ENCODE measurements around the gene DNAJB4.
A peak's percentile ranks its signal among the peaks of the same experiment; 100 is the strongest.
"Not testable (repeated sequence)": the region's sequence is repeated elsewhere in the genome, so short reads cannot be mapped to it uniquely, and the experiment has no call there.

The DNAJB4 gene

DNA sequence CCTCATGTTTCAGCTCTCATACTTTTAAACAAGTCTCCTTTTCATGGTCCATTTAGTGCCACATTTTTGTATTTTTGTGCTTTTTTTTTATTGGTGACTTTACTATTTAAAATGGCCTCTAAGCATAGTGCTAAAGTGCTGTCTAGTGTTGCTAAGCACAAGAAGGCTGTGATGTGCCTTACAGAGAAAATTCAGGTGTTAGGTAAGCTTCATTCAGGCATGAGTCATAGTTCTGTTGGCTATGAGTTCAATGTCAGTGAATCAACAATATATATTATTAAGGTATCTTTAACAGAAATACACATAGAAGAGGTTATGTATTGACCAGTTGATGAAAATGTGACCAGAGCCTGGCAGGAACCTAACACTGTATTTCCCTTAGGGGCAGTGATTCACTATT lies 13.1 kb upstream of the DNAJB4 start:
- no peak for DNase-seq

DNA sequence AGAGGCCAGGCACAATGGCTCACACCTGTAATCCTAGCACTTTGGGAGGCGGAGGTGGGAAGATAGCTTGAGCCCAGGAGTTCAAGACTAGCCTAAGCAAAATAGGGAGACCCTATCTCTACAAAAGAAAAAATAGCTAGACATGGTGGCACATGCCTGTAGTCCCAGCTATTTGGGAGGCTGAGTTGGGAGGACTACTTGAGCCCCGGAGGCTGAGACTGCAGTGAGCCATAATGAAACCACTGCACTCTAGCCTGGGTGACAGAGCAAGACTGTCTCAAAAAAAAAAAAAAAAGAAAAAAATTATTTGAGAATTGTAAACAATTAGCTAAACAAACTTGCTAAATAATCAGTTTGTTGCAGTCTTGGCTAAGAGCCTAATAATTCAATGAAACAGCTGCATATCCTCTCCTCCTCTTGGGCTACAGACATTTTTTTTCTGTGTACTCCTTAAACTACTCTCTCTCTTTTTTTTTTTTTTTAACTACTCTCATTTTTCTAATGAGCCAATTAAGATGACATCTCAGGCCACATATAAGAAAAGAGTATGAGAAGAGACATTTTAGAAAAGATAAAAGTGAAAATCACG lies 10.5 kb upstream of the DNAJB4 start:
- no peak for DNase-seq

DNA sequence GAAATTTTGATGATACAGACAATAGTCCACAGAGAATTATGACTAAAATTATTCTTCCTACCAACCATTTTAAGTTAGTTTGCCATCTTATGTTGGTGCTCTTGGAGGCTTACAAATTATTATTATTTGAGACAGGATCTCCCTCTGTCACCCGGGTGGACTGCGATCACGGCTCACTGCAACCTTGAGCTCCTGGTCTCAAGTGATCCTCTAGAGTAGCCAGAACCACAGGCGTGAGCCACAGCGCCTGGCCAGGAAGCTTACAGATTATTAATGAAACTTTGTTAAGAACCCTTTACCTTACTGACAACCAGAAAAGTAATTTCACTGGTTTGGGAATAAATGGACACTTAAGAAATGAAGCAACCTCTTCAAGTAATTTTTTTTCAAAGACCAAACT lies 8.0 kb upstream of the DNAJB4 start:
- DNase-seq = no peak

DNA sequence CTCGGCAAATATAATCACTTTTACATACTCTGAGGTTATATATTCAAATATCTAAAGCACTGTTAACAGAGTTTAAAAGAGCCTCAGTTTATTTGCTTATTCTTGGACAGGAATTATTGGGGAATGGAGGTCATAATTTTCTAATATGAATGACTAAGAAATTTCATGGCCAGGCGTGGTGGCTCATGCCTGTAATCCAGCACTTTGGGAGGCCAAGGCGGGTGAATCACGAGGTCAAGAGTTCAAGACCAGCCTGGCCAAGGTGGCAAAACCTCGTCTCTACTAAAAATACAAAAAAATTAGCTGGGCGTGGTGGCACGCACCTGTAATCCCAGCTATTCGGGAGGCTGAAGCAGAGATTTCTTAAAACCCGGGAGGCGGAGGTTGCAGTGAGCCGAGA lies 4.2 kb upstream of the DNAJB4 start:
- not testable (repeated sequence) for DNase-seq

DNA sequence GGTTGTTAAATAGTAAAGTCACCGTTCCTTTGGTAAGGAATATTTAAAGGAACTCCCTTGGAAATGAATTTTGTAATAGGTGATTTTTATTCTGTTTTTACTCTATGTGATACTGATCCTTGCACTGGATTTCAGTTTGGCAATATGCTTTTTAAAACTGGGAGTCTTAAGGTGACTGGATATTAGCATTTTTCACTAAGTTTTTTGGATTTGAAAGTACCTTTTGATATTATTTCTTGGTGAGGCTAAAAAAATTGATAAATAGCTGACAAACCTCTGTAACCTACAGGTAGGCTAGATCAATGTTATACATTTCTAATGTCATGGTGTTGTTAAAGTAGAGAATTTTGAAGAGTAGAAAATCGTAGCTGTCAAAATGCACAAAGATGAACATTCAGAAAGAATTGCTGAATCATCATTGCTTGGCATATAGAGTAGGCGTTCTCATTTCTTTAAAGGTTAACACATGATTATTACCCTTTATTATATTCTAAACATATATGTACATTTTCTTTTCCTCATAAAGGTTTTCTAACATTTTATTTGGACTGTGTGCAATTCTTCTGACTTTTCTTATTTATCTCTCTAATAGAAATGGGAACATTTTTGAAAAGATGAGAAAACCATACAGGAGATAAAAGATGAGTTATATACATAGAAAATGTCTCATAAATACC lies 1.5 kb upstream of the DNAJB4 start:
- no peak for DNase-seq

DNA sequence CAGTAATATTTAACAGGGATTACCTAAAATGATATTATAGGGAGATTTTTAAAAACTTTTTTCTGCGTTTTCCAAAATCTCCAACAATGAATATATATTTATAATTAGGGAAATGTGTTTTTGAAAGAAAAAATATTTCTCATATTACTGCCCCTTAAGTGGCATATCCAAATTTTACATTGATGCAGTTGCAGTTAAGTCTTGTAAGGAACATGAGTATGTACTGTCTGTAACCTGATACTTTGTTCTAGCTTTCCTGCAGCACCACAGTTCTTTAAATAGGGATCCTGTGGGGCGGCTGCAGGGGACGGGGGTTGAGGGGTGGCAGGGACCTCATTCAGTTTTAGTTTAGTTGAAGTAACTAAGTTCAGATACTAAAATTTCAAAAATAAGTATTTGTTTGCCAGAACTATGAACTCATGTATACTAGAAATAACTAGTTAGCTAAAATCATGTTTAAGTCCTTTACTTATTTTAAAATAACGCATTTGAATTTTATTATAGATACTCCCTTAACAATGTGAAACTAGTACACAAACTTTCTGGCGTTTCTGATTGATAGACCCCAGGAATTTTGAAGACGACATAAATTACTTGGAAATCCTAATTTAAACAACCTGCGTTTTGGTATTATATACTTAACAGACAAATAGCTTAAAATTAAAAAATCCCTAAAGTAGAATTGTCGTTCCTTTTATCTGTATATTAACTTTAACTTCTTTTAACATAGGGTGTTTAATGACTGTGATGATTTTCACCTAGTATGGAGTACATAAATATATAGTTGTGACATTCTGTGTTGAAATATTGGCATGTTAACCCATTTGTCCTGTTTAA lies 639 bp upstream of the DNAJB4 start:
- DNase-seq = peak; percentile 47

DNA sequence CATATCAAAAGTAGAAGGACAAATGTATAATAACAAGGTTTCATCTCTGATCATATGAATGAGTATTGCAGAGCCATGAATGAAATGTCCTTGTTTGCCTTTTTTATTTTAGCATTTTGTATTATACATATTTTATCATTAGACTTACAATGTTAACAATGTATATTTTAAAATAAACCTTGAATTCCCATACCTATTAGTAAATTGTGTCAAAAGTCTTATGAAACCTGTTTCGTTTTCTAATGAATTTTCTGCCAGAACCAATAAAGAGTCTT lies 646 bp downstream of the DNAJB4 start:
- no peak for DNase-seq

DNA sequence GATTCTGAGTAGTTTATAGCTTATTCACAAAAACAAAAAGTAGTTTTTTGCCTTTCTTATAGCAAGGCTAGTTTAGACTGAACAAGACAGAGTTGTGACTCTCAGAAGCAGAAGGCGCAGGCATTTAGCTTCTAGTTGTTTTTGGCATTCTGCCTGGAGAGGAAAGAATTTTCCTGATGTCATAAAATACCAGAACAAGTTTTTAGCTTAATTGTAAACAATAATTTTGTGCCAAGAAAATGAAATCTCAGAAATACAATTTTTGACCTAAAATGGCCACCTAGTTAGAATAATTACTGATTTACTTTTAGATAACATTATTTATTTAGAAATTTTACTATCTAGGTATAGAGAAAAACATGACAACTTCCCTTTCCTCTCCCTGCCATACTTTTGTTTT lies 1.0 kb downstream of the DNAJB4 start:
- no peak for DNase-seq

DNA sequence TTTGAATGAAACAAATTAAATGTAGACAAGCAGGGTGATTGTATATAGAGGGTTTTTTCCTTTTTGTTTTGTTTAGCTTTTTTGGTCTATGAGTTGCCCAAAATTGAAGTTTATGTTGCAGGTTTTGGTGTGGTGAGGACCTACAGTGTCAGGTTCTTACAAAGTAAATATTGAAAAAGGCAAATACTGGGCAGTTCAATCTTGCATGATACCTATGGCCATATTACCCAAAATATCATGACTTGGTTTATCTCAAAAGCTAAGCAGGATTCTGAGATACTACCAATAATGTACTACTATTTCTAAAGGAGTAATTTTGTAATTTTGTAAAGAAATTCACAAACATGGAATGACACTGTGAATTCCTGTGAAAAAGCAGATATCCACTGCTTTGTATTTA lies 1.8 kb downstream of the DNAJB4 start:
- DNase-seq = no peak

DNA sequence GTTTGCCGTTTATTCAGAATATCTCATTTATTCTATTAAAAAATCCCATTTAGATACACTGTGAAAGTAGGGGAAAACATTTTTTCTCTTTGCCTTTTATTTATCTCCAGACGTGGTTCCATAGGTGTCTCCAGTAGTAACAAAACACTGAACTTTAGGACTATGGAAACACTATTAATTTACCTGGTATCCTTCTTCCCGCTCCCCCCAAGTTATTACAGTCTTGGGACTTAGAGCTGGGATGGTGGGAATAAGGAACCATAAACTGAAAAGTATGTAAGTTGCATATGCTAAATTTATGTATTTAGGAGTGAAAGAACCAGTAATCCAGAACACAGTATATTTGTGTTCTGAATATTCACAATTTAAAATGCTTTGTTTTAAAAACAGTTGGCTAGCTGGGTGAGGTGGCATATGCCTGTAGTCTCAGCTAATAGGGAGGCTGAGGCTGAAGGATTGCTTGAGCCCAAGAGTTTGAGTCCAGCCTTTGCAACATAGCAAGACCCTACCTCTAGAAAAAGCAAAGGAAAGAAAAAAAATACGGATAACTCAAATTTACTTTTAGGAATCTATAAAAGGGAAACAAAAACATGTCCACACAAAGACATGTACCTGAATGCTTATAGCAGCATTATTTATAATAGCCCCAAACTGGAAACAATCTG lies 3.1 kb downstream of the DNAJB4 start:
- no peak for DNase-seq

DNA sequence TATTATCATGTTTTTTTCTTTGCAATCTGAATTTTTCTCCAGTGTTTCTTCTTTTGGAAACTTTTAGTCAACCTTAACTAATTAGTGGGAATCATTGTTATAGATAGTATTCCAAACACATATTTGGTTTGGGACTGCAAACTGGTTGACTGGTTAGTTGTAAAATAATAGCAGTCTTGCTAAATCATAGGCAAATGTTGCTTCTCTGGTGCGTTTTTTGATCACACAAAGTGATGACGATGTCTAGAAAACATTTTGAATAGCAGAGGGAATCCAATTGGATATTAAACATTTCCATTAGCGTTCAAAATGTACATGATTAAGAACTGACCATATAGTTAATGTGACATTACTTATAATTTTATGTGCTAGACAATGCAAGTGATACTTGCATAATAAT lies 4.5 kb downstream of the DNAJB4 start:
- DNase-seq = no peak

DNA sequence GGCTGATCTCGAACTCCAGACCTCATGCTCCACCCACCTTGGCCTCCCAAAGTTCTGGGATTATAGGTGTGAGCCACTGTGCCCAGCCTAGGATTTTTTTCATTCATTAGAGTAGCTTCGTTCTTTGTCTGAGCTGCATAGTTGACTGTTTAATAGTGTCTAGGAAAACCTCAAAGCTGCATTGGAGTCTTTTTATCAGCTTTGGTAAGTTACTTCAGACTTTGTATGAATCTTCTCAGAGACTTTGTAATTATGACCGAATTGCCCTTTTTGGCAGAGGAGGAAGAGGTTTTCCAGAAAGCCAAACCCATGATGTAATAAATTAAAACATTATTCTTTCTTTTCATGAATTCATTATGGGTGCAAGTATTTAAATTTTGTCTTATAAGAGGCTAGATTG lies 5.1 kb downstream of the DNAJB4 start:
- no peak for DNase-seq

DNA sequence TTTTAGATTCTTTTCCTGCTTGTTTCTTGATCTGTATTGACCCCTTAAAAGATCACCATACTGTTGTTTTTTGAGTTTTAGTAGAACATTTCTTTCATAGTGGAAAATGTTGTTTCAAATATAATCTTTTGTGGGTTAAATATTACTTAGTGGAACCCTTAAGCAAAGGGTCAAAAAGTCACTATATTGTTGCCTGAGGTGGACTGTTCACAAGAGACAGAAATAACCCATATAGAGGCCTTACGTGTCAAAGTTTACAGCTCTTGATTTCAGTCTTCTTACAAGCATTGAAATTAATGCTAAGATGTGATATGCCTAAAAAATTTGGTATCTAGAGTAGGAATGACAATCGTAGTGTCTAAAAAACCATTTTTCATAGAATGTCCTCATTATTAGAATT lies 6.3 kb downstream of the DNAJB4 start:
- no peak for DNase-seq

DNA sequence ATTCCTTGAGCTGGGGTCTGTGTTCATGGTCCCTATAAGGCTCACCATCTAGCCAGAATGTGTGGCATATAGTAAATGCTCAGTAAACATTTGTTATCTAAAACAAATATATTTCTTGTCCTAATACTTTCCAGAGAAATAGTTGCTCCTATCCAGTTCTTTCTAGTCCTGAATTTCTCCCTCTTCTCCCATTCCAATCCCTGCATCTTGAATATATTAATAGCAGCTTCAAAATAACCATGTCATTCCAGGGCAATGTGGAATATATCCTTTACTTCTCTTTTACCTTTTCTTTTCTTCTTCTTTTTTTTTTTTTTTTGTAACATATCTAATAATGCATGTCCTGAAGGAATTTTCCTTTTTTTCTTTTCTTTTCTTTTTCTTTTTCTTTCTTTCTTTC lies 10.4 kb downstream of the DNAJB4 start:
- no peak for DNase-seq

DNA sequence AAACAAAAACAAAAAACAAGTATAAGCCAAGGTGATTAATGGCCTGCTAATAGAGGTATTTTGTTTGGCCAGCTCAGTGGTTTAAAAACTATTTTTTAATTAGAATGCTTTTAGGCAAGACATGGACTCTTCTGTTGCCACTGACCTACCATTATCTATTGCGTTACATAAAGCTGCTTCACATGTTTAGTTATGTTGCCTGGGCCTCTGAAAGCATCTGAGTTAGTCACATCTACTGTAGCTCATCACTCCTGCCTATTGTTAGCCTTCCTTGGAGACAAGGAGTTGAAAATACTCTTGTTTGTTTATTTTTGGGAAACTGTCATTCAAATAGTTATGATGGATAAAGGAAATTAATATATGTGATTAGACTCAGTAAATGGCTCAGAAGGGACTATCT lies 14.3 kb downstream of the DNAJB4 start:
- DNase-seq = no peak

DNA sequence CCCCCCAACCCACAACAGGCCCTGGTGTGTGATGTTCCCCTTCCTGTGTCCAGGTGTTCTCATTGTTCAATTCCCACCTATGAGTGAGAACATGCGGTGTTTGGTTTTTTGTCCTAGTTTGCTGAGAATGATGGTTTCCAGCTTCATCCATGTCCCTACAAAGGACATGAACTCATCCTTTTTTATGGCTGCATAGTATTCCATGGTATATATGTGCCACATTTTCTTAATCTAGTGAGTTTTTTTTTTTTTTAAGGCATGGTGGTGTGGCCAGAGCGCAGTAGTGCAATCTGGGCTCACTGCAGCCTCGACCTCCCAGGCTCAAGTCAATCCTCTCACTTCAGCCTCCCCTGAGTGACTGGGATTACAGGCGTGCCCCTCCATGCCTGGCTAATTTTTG lies 16.4 kb downstream of the DNAJB4 start:
- DNase-seq = not testable (repeated sequence)

DNA sequence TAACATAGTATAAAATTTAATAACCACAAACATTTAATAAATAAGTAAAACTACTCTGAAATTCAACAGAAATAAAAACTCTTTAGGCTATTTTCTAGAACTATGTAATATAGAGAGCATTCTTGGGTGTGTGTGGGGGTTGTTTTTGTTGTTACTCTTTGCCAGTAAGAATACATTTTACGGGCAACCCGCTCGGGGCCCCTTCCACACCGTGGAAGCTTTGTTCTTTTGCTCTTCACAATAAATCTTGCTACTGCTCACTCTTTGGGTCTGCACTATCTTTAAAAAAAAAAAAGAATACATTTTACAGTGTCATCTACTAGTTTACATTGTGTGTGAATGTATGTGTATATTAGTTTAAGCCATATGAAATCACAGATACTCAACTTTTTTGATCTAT lies 25.1 kb downstream of the DNAJB4 start:
- DNase-seq = no peak

DNA sequence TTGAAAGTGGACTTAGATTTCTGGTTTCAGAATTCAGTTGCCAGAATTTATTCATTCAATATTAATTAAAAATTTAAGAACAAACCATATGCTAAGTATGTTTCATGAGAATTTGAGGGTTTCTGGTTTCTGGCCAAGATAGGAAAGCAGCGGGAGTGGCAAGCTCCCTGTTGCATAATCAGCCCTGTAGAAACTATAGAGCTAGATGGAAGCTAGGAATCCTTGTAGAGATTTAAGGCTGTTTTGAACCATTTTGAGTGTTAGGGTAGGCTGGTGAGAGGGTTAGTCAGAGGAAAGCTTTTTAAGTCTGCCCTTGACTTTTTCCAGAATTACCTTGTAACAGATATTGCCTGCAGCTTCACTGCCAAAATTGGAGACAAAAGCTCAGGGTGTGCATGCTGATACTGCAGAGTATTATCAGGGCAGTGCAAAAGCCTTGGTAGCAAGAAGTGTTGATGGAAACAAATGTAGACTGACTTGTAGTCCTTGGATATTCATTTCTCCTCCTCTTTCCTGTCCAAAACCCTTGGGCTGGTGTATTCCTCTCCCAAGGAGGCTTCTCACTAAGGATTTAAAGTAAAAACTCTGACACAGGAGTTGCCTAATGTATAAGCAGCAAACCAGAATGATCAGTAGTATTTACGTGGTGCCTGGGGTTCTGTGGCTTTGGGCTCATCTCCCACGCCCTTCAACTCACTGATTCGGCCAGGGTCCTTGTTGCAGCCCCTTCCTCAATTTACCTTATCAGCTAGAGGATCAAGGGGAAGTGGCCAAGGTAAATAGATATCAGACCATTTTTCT lies 28.5 kb downstream of the DNAJB4 start:
- DNase-seq = no peak

DNA sequence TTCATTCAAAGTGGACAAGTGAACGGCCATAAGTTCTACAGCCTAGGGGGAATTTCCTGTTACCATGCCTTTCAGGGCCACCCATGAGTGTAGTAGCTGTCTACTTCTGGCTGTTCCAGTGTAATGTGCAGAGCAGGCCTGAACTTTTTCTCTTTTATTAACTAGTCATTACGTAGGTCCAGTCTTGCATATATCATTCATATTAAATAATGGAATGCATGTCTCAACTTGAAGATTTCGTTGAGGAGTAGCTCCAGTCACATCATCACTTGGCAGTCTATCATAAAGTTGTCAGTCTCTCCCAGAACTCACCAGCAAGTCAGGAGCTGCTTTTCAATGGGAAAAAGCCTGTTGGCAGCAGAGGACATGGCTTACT lies 29.0 kb downstream of the DNAJB4 start:
- no peak for DNase-seq

DNA sequence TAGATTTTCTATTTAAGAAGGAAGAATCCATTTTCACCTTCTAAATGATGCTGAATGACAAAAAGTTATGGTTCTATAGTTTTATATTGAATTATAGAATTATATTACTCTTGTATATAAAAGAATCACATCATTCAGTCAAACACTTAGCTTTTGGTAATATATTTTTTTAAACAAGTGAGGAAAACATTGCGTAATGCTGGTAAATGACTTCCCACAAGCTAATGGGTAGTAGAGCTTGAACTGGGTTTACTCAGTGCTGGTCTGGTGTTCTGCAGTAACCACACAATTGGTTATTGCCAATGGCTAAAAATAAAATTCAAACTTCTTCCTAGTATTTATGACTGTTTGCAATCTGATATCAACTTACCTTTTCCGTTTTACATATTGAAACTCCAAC lies 30.4 kb downstream of the DNAJB4 start:
- DNase-seq = no peak

DNA sequence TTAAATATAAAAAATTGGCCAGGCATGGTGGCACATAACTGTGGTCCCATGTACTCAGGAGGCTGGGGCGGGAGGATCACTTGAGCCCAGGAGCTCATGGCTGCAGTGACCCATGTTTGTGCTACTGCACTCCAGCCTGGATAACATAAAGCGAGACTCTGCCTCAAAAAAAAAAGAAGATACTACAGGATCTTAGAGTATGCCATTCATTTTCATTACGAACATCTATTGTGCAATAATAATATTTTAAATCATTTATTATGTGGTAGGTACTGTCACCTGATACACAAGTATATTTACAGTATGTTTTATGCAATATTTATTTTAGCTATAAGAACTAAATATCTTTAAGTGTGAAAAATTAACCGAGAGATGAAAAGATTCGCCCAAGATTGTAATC lies 31.7 kb downstream of the DNAJB4 start:
- DNase-seq = no peak

DNA sequence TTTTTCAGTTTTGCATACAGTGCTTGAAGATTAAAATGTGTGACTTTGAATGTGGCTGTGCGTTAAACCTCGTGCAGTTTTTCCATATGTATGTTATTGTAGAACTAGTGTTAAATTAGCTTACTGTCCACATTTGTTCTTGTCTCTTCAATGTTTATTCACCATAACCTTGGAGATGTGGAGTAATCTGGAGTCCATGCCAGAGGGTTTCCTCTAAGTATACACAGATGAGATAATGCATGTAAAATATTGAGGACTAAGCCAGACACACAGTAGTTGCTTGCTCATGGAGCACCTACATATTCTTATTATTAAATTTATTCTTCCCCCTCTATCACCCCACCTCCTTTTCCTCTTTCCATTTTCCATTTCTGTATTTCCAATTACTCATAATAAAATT lies 33.3 kb downstream of the DNAJB4 start:
- no peak for DNase-seq

DNA sequence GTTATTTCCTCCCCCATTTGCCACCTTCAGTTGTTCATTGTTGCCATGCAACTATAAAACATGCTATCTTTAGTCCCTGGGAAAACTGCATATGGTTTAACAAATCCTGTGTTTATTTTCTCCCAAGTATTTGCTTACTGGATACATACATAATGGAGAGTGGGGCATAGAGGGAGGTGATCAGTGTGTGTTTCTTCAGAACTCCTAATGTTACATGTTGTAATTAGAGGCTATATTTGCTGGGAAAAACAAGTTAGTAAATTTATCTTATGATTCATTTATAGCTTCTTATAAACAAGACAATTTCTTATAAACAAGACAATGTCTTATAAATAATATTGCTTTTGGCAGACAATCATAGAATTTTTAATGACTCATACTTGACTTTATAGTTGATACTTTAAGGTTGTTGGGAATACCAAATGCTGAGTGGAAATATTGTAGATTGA lies 33.8 kb downstream of the DNAJB4 start:
- no peak for DNase-seq

Data from GDM1 (cell line).